Ishikawa (cell line): ENCODE results near the gene PUM1.

Experiments
- CEBPB ChIP-seq: IDR thresholded peaks from 2 replicates; pipeline ENCODE4 v1.6.1; 2012
- CREB1 ChIP-seq: IDR thresholded peaks from 2 replicates; pipeline ENCODE4 v1.6.1; 2012; ENCODE audit warnings: low read depth
- EGR1 ChIP-seq: IDR thresholded peaks from 2 replicates; pipeline ENCODE4 v1.6.1; 2012
- EP300 ChIP-seq: IDR thresholded peaks from 2 replicates; pipeline ENCODE4 v1.6.1; 2012; ENCODE audit warnings: borderline replicate concordance
- FOXM1 ChIP-seq: IDR thresholded peaks from 2 replicates; pipeline ENCODE4 v1.6.1; 2012; ENCODE audit warnings: low read depth, borderline replicate concordance
- NFIC ChIP-seq: IDR thresholded peaks from 2 replicates; pipeline ENCODE4 v1.6.1; 2012
- RAD21 ChIP-seq: IDR thresholded peaks from 2 replicates; pipeline ENCODE4 v1.6.1; 2012; ENCODE audit warnings: low read depth
- TAF1 ChIP-seq: IDR thresholded peaks from 2 replicates; pipeline ENCODE4 v1.6.1; 2012; ENCODE audit warnings: low read depth, mild to moderate bottlenecking
- TCF12 ChIP-seq: IDR thresholded peaks from 2 replicates; pipeline ENCODE4 v1.6.1; 2012; ENCODE audit warnings: low read depth
- TEAD4 ChIP-seq: IDR thresholded peaks from 2 replicates; pipeline ENCODE4 v1.6.1; 2012
- YY1 ChIP-seq: IDR thresholded peaks from 2 replicates; pipeline ENCODE4 v1.6.1; 2012; ENCODE audit warnings: low read depth
- ZBTB7A ChIP-seq: IDR thresholded peaks from 2 replicates; pipeline ENCODE4 v1.6.1; 2012; ENCODE audit warnings: low read depth
- TF ChIP-seq, protein P1 (sequence below): IDR thresholded peaks from 2 replicates; pipeline ENCODE4 v1.6.1; 2012
- TF ChIP-seq, protein P2 (sequence below): IDR thresholded peaks from 2 replicates; pipeline ENCODE4 v1.6.1; 2012; ENCODE audit warnings: low read depth, mild to moderate bottlenecking
- TF ChIP-seq, protein P3 (sequence below): IDR thresholded peaks from 2 replicates; pipeline ENCODE4 v1.6.1; 2012

Gene PUM1

DNA sequence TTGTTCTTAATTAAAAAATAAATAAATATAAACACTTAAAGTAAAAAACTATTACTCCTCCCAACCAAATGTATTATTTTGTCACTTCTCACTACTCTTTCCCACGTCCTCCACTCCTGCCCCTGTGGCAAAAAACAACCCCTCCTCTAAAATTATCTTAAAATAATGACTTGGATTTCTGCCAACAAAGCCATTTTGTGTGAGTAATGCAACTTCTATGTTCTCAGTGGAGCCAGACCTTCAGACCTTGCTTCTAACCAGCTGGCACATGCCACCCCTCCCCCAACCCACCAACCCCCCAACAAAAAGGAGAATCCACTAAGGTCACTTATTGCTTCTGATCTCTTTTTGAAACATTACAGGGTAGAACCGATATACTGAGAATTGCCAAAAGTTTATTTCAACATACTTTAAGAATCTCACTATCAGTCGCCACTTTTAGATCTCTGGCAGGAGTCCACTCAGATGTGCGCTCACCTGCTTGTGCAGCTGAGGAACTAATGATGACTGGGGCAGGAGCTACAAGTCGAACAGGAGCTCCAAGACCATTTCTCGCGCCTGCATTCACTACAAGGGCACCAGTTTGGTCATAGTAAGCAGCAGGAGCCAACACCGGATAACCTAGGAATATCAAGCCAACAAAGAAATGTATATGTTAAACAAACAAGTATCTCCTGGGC lies 98.7 kb downstream of the PUM1 start:
- peak; percentile 81 for TF ChIP-seq NFIC
- TF ChIP-seq EP300, result no peak
- TF ChIP-seq TCF12, result peak; percentile 24; the same call in 1 of the 2 replicates
- TF ChIP-seq TEAD4, result no peak; the same call in 1 of the 2 replicates
- TF ChIP-seq EGR1, result no peak
- no peak for TF ChIP-seq FOXM1
- TF ChIP-seq, protein P1, sequence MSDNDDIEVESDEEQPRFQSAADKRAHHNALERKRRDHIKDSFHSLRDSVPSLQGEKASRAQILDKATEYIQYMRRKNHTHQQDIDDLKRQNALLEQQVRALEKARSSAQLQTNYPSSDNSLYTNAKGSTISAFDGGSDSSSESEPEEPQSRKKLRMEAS, result peak; percentile 53
- no peak for TF ChIP-seq RAD21
- no peak for TF ChIP-seq CEBPB
- TF ChIP-seq, protein P2, sequence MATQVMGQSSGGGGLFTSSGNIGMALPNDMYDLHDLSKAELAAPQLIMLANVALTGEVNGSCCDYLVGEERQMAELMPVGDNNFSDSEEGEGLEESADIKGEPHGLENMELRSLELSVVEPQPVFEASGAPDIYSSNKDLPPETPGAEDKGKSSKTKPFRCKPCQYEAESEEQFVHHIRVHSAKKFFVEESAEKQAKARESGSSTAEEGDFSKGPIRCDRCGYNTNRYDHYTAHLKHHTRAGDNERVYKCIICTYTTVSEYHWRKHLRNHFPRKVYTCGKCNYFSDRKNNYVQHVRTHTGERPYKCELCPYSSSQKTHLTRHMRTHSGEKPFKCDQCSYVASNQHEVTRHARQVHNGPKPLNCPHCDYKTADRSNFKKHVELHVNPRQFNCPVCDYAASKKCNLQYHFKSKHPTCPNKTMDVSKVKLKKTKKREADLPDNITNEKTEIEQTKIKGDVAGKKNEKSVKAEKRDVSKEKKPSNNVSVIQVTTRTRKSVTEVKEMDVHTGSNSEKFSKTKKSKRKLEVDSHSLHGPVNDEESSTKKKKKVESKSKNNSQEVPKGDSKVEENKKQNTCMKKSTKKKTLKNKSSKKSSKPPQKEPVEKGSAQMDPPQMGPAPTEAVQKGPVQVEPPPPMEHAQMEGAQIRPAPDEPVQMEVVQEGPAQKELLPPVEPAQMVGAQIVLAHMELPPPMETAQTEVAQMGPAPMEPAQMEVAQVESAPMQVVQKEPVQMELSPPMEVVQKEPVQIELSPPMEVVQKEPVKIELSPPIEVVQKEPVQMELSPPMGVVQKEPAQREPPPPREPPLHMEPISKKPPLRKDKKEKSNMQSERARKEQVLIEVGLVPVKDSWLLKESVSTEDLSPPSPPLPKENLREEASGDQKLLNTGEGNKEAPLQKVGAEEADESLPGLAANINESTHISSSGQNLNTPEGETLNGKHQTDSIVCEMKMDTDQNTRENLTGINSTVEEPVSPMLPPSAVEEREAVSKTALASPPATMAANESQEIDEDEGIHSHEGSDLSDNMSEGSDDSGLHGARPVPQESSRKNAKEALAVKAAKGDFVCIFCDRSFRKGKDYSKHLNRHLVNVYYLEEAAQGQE, result no peak
- no peak for TF ChIP-seq CREB1
- TF ChIP-seq, protein P3, sequence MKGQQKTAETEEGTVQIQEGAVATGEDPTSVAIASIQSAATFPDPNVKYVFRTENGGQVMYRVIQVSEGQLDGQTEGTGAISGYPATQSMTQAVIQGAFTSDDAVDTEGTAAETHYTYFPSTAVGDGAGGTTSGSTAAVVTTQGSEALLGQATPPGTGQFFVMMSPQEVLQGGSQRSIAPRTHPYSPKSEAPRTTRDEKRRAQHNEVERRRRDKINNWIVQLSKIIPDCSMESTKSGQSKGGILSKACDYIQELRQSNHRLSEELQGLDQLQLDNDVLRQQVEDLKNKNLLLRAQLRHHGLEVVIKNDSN, result no peak
- no peak for TF ChIP-seq ZBTB7A
- 0 out of 2 replicates have a peak, but pooled peaks have one; percentile 28 for TF ChIP-seq YY1

GRCh38 chr1:30965924-30966599 lies 99.5 kb downstream of the PUM1 start:
- TF ChIP-seq CREB1 (no peak), NFIC (no peak), CEBPB (no peak), YY1 (no peak), EGR1 (no peak), TAF1 (no peak), ZBTB7A (no peak), FOXM1 (no peak), EP300 (no peak), TCF12 (no peak), TEAD4 (no peak), RAD21 (no peak)
- TF ChIP-seq, protein P2, result no peak
- TF ChIP-seq, protein P3, result no peak
- TF ChIP-seq, protein P1, result no peak

- TF ChIP-seq YY1 (no peak), EP300 (no peak), RAD21 (no peak), EGR1 (no peak), TAF1 (no peak), CREB1 (no peak), TEAD4 (no peak), TCF12 (no peak), FOXM1 (no peak), CEBPB (no peak), NFIC (no peak), ZBTB7A (no peak)
- TF ChIP-seq, protein P2, result no peak
- TF ChIP-seq, protein P1, result no peak
- TF ChIP-seq, protein P3, result no peak
These were observed 100.8 kb downstream of the PUM1 start for GRCh38 chr1:30964706-30965105.
